GM21529 (cell line): ENCODE data around the gene EPHX1.
"Not testable (repeated sequence)": the region's sequence is repeated elsewhere in the genome, so short reads cannot be mapped to it uniquely, and the experiment has no call there.

Experiments used
- ATAC-seq: cut with Tn5 transposase; IDR thresholded peaks from one replicate; pipeline ENCODE4 v1.9.1; 2021; ENCODE audit not compliant: unreplicated experiment

EPHX1 gene

DNA sequence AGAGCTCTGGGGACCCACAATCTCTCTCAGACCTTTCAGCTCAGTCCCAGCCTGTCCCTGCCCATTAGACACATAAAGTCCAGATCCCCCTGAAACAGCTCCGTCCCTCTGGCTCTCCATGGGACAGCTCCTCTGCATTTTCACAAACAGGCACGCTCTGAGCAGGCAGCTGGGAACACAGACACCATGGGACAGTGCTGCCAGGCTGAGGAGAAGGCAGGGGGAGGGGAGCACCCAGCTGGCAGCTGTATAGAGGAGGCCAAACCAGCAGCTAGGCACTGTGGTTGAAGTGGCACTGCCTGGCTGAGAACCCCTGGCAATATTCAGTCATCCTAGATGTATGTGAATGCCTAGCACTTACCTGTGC is 70.3 kb downstream of the EPHX1 start:
- no peak for ATAC-seq

- no peak for ATAC-seq
These were observed 70.7 kb downstream of the EPHX1 start for GRCh38 chr1:225880636-225881035.

- ATAC-seq = peak; percentile 35
These were observed 71.4 kb downstream of the EPHX1 start for GRCh38 chr1:225881081-225881958.

DNA sequence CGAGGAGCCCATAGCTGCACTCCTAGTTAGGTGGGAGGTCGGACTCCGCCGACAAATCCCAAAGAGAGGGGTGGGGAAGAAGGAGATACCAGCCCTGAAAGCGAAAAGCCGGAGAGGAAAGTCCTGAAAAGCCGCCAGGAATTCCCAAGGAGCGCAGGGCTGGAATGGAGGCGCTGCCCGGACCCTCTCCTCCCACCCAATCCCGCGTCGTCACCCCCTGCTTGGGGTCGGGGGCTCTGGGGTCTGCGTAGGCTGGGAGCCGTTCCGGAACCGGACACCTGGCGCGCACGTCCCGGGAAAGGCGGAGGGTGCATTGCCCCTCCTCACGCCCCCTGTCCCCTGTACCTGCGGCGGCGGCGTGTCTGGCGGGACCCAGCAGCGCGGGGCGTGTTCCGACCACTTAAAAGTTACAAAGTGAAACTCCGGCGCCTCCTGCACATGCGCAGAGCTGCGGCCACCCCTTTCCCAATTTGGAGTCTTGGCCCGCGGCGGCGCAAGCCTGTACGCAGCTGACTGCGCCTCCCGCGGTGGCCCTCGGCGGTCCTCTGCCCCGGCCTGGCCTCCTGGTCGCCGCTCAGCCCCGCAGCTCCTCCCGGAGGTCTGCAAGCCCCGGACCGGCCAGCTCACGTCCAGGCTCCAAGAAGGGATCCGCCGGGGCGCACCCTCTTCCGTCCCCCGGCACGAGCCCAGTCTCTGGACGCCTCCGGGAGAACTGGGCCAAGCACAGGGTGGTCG is 72.2 kb downstream of the EPHX1 start, which contains the start of gene TMEM63A:
TMEM63A (minus strand) TSS at position 422 of the 735 bp plus-strand sequence. CDS start 4,800 bp downstream, outside the sequence.
- peak; percentile 76 for ATAC-seq

DNA sequence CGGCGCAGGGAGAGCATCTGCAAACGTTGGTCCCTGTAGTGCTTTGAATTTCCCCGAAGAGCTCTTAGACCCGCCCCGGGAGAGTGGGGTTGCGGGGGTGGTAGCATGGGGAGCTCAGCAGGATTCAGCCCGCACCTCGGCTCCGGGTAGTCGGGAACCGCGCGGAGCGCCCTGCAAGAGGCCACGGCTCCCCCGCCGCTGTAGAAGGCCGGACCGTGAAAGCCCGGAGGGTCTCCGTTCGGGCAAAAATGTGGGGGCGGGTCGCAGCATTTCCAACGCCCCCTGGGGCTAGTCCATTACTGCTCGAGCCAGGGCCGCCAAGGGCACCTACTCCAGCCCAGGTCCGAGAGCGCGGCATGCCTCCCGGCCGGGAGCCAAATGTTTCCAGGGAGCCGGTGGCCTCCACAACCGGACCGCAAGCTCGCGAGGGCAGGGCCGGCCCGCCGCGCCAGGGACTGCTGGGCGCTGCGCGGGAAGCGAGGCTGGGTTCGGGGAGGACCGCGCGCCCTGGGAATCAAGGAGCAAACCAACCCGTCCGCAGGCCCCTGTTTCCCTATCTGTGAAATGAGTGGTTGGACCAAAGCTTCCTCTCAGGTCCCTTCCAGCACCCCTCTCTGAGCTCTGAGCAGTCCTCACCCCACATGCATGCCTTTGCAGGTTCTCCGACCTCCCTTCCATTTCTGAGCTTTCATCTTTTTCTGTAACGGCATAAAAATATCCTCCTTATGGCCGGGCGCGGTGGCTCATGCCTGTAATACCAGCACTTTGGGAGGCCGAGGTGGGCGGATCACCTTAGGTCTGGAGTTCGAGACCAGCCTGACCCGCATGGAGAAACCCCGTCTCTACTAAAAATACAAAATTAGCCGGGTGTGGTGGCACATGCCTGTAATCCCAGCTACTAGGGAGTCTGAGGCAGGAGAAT is 73.0 kb downstream of the EPHX1 start:
- ATAC-seq = peak; percentile 36

DNA sequence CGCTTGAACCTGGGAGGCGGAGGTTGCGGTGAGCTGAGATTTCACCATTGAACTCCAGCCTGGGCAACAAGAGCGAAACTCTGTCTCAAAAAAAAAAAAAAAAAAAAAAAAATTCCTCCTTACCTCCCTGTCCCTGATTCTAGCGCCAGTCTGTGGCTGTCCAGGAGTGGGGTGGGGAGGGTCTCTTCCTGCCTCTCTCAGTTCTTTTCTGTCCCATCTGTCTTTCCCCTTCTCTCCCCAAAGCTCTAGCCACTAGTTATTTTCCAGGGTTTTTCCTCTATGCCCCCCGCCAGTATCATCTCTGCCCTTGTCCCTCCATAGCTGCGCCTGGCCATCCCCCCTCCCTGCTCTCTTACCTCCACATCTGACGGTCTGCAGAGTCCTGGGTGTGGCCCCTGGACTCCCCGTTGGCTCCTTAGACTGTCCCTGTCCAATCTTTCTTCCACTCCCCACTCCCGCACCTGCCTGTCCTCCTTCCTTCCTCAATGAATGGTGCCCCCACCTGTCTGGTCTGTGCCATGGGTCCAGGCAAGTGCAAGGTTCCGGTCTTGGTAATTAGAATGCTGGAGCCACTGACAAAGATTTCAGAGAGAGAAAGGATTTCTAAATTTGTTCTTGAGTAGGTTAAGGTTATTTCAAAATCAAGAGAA is 73.8 kb downstream of the EPHX1 start:
- no peak for ATAC-seq

GRCh38 chr1:225885336-225885735 is 75.4 kb downstream of the EPHX1 start:
- no peak for ATAC-seq

DNA sequence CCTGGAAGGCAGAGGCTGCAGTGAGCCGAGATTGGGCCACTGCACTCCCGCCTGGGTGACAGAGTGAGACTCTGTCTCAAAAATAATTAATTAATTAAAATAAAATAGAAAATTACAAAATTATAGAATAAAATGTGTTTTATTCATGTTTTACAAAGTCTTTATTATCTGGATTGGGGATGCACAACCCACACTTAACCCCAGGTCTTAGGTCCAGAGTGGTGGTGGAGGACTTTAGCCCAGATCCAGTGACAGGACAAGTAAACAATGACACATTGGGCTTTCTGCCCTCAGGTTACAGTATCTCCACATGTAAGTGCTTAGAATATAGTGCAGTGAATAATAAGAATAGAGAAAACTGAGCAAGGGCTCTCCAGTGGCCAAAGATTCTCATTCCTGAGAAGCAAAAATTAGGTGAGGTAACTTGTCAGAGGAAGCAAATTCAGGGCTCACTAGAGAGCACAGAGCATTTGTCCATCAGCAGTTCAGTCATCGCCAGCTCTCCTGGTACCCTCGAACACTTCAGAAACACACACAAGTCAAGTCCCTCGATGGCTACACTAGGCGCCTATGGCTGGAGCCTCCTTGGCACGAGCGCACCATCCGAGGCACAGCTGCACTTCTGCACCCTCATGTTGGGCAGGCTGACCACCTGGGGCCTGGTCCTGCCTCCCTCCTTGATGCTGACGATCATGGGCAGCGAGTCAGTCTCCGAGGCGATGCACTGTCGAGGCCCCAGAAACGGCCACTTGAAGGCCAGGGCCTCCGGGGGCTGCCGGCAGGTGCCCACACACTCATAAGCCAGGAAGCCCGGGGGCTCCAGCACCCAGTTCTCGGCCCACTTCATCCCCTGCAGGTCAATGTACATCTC is 76.5 kb downstream of the EPHX1 start:
- ATAC-seq = no peak

- ATAC-seq = no peak
These were observed 77.0 kb downstream of the EPHX1 start for GRCh38 chr1:225887030-225887314.

DNA sequence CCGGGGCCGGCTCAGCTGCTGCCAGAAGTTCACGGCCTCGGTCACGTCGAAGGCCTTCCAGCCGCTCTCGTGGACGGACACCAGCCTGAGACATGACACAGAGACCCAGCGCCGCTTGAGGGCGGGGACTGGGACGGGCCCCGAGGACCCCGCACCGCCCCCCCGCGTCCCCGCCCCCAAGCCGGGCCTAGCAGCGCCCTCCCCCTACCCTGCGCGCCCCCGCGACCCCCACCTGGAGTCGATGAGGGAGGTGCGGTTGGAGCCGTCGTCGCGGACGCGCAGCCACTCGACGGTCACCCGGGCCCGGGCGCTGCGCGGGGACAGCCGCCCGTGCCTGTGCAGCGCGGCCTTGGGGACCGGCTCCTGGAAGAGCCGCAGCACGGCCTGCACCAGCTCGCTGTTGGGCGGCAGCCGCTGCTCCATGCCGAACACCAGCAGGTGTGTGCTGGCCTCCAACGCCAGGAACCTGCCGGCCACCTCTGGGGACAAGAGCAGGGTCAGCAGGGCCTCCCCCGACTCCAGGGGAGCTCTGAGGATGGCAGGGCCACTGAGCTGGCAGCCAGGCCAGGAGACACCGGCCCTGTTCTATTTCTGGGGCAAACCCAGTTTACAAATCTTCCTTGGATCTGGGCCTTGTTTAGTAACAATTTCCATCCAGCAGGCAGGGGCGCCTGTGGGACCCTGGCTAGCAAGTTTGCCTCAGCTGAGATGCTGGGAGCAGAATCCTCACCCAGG is 77.8 kb downstream of the EPHX1 start:
- ATAC-seq = not testable (repeated sequence)

DNA sequence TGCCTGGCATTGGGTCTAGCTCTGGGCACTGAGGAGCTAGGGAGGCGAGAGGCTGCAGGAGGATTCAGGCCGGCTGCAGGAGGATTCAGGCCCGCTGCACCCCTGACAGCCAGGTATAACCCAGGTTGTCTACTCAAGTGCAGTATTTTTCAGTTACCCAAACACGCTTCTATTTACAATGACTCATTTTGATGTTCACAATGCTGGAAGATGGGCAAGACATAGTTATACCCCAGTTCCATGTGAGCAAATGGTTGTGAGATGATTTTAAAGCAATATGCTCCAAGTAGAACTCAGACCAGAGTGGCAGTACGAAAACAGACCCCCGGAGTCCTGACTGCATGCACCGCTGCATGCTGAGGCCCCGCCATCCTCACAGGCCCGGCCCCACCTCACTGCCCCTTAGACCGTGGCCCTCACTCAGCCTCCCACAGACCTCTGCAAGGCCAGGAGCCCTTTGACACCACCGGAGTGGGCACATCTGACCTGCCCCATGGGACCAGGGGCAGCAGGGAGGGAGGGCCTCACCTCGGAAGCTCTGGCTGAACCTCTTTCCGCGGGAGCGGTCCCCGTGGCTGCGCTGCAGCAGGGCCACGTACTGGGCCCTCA is 78.5 kb downstream of the EPHX1 start:
- no peak for ATAC-seq

GRCh38 chr1:225888898-225889601 is 79.1 kb downstream of the EPHX1 start, which contains the start of gene LEFTY1:
Gene LEFTY1 (minus strand): TSS chr1:225889146. CDS start chr1:225889066, 80 bp downstream.
- ATAC-seq = no peak

- ATAC-seq = no peak
These were observed 79.8 kb downstream of the EPHX1 start for GRCh38 chr1:225889743-225890142.

DNA sequence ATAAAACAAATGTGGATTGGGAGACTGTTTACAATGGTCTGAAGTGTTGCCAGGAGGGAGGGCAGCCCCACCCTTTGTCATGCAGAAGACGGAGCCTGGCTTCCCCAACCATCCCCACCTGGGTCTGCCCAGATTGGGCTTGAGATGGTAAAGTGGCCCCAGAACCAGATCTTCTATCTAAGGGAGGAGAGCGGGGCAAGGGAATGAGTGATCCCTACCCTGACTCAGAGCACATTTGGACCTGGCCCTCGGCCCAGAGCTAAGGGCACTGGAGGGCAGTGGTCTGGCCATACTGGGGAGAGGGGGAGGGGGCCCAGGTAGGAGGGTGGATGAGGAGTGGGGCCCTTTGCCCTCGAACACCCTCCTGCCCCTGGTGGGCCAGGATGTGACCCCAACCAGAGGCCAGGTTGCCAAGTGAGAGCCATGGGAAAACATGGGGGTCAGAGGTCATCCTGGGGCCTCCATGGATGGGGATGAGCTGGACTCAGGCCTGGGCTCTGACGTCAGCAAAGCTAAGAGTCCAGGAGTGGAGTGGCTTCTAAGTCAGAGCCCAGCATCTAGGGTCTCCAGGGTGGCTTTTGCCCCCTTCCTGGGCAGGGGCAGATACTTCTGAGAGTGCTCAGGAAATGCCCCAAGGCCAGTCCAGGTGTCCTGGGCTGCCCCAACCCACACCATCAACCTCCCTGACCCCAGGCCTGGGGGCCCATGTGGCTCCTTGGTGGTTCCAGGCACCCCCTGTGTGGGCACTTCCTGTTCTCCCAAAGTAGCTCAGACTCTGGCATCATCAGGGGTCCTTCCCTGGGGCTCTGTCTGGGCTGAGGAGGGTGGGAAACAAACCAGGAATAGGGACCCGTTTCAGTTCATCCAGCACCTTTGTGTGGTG is 80.7 kb downstream of the EPHX1 start:
- no peak for ATAC-seq

DNA sequence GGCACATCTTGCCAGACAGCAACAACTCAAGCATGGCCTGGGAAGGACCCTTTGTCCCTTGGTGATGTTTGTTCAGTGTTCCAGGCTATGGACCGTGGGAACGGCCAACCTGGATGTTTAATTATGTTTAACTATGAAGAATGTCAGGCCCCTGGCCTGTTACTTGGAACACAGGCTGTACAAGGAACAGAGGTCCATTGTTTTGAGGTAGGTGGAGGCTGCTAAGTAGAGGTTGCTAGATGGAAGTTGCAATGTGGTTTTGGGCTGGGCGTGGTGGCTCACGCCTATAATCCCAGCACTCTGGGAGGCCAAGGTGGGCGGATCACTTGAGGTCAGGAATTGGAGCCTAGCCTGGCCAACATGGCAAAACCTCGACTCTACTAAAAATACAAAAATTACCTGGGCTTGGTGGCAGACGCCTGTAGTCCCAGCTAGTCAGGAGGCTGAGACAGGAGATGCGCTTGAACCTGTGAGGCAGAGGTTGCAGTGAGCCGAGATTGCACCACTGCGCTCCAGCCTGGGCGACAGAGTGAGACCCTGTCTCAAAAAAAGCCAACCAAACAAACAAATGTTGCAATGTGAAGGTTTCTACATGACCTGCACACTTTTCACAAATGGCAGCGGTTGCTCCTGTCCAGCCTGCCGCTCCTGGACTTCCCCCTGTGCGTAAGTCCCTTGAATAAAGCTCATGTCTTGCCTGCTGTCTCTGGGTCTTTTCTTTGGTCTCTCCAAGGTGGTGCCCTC is 81.5 kb downstream of the EPHX1 start:
- no peak for ATAC-seq

GRCh38 chr1:225892307-225892706 is 82.4 kb downstream of the EPHX1 start:
- no peak for ATAC-seq
